GM12878 (cell line): ENCODE data around the gene SLC47A2. TPM values are rescaled to one million over a fixed set of nuclear protein-coding genes. Genes with fewer than 3 reads are reported as not detected.

Experiments used
- ATAC-seq: fragments of 200-7000 bp; cut with Tn5 transposase; 3 replicates; pipeline ENCODE4 v1.9.1; 2020; ENCODE audit warnings: mild to moderate bottlenecking, moderate library complexity
- BruUV-seq: library from RNA; stranded (reverse); fragments of 400-500 nt; replicated peaks from 2 replicates; lab custom pipeline; 2021; lab: Mats Ljungman, UMichigan
- CTCF ChIA-PET: fragments of 300-600 bp; sonication (Branson Sonifier 250); formaldehyde crosslinking; extraction: SDS; loops from one replicate; lab custom pipeline; 2021; ENCODE audit warnings: inconsistent platforms; lab: Yijun Ruan, JAX
- POLR2A ChIA-PET: fragments of 350-600 bp; formaldehyde crosslinking; extraction: SDS; loops from one replicate; lab custom pipeline; 2021; ENCODE audit warnings: inconsistent platforms; lab: Charles Lee
- RAD21 ChIA-PET: fragments of 300-600 bp; sonication (Branson Sonifier 250); formaldehyde crosslinking; loops from one replicate; lab custom pipeline; 2023; ENCODE audit warnings: antibody characterized with exemption; ENCODE audit not compliant: unreplicated experiment; lab: Charles Lee
- SMC1A ChIA-PET: fragments of 300-600 bp; sonication (Branson Sonifier 250); formaldehyde crosslinking; loops from one replicate; lab custom pipeline; 2023; ENCODE audit not compliant: unreplicated experiment, uncharacterized antibody; lab: Charles Lee
- DNase-seq: peaks from one replicate; pipeline ENCODE4 v3.0.0-alpha.2; 2011; ENCODE audit warnings: low read depth, low spot score
- FAIRE-seq: peaks from 3 replicates; lab custom pipeline; 2011; peaks lifted over from hg19 to GRCh38; lab: Jason Lieb, UNC
- H2AFZ ChIP-seq: 2 replicates; pipeline ENCODE4 v1.6.0; 2011; ENCODE audit warnings: low read depth, low read length, control low read depth; ENCODE audit not compliant: control insufficient read depth
- H3K27ac ChIP-seq: 2 replicates; pipeline ENCODE4 v1.5.1; 2011; ENCODE audit warnings: control low read depth; ENCODE audit not compliant: control insufficient read depth, insufficient read depth
- H3K27me3 ChIP-seq, 2 experiments: replicated peaks in 1 of 2; 2 replicates each; pipeline versions ENCODE4 v1.6.0 to v1.6.1; 2011; ENCODE audit warnings: low read length in 1 of 2; ENCODE audit not compliant: control insufficient read depth in 2 of 2, insufficient read depth in 2 of 2
- H3K36me3 ChIP-seq, 2 experiments: 2 replicates each; pipeline ENCODE4 v1.5.1; 2011; ENCODE audit warnings: low read length in 1 of 2; ENCODE audit not compliant: control insufficient read depth in 2 of 2, insufficient read depth in 2 of 2
- H3K4me1 ChIP-seq: 2 replicates; pipeline ENCODE4 v1.6.1; 2011; ENCODE audit warnings: mild to moderate bottlenecking, low read length, moderate library complexity, mixed read lengths; ENCODE audit not compliant: control insufficient read depth, insufficient read depth
- H3K4me2 ChIP-seq: 2 replicates; pipeline ENCODE4 v1.6.0; 2011; ENCODE audit warnings: control low read depth; ENCODE audit not compliant: control insufficient read depth, insufficient read depth
- H3K4me3 ChIP-seq: fragments of 200-600 bp; sonication (generic); 2 replicates; pipeline ENCODE4 v1.5.1; 2016
- H3K79me2 ChIP-seq: 2 replicates; pipeline ENCODE4 v1.6.0; 2011; ENCODE audit warnings: low read length; ENCODE audit not compliant: control insufficient read depth, insufficient read depth
- H3K9ac ChIP-seq: 2 replicates; pipeline ENCODE4 v1.8.0; 2011; ENCODE audit warnings: low read length, control low read depth, mixed read lengths; ENCODE audit not compliant: control insufficient read depth, insufficient read depth
- H3K9me3 ChIP-seq: replicated peaks from 3 replicates; pipeline ENCODE4 v1.5.1; 2011; ENCODE audit warnings: mild to moderate bottlenecking, low read length; ENCODE audit not compliant: control insufficient read depth, insufficient read depth
- H4K20me1 ChIP-seq: 2 replicates; pipeline ENCODE4 v1.6.0; 2011; ENCODE audit not compliant: control insufficient read depth, insufficient read depth
- HDGF ChIP-seq: fragments of 450-650 bp; IDR thresholded peaks from 2 replicates; pipeline ENCODE4 v1.6.1; 2016; ENCODE audit warnings: antibody characterized with exemption
- JUNB ChIP-seq: IDR thresholded peaks from 2 replicates; pipeline ENCODE4 v1.6.1; 2016; ENCODE audit warnings: antibody characterized with exemption, mild to moderate bottlenecking
- KLF5 ChIP-seq: fragments of 450-650 bp; IDR thresholded peaks from 2 replicates; pipeline ENCODE4 v1.6.1; 2014; ENCODE audit warnings: mild to moderate bottlenecking; ENCODE audit not compliant: partially characterized antibody
- RBBP5 ChIP-seq: fragments of 200-600 bp; sonication (generic); conservative IDR thresholded peaks from 2 replicates; pipeline ENCODE4 v1.6.1; 2016
- SMAD1 ChIP-seq: fragments of 450-650 bp; IDR thresholded peaks from 2 replicates; pipeline ENCODE4 v1.6.1; 2018; ENCODE audit warnings: mild to moderate bottlenecking, low read depth; ENCODE audit not compliant: partially characterized antibody
- SP1 ChIP-seq: IDR thresholded peaks from one replicate; pipeline ENCODE4 v1.6.1; 2011; ENCODE audit warnings: low read depth, low read length
- ZNF384 ChIP-seq: IDR thresholded peaks from 2 replicates; pipeline ENCODE4 v1.6.1; 2012; ENCODE audit warnings: low read depth, mild to moderate bottlenecking, low read length, improper control_type of control experiment, borderline replicate concordance
- ZZZ3 ChIP-seq: IDR thresholded peaks from 2 replicates; pipeline ENCODE4 v1.6.1; 2011; ENCODE audit warnings: low read depth; ENCODE audit not compliant: control insufficient read depth, insufficient read length
- WGBS: methylation state at CpG from one replicate; pipeline ENCODE4 v1.1.6; 2016; ENCODE audit warnings: low lambda C conversion rate; ENCODE audit not compliant: insufficient replicate concordance, insufficient coverage; ENCODE audit errors: missing lambda C conversion rate; 5-methylcytosine and 5-hydroxymethylcytosine counted together
- in situ Hi-C: fragments of 300-500 bp; cut with MboI; formaldehyde crosslinking; loops from 9 replicates; pipeline ENCODE4 v1.14.3; 2018; ENCODE audit warnings: mixed read lengths
- intact Hi-C: fragments of 100-400 bp; cut with micrococcal nuclease; formaldehyde crosslinking; loops from one replicate; pipeline ENCODE4 v1.14.2; 2022; ENCODE audit not compliant: unreplicated experiment
- polyA plus RNA-seq, 11 experiments: library from polyadenylated mRNA; depleted of rRNA in 4 of 11; unstranded in 6 of 11; stranded (reverse) in 5 of 11; fragments of >200 nt; fragmentation: Nextera tagmentation in 4 of 11; fragmentation: Illumina TruSeq in 1 of 11; extraction: Ambion mirVana in 4 of 11; extraction: Trizol in 1 of 11; gene quantifications; 1 replicate in 1 of 11; 2 replicates in 10 of 11; pipeline versions ENCODE4 v1.2.1 to v1.2.3, GENCODE V29; 2011 to 2016; ENCODE audit warnings: inconsistent platforms in 2 of 11, missing spikeins in 2 of 11, low read depth in 1 of 11
- total RNA-seq, 4 experiments: library from RNA; depleted of rRNA in 3 of 4; stranded (reverse); fragments of >200 nt in 3 of 4; fragmentation: Illumina TruSeq in 1 of 4; extraction: Trizol in 1 of 4; gene quantifications; 2 replicates each; pipeline versions ENCODE4 v1.2.1 to v1.2.3, GENCODE V29; 2013 to 2021
- TF ChIP-seq, protein P1 (sequence below): IDR thresholded peaks from 2 replicates; pipeline ENCODE4 v1.6.1; 2011; ENCODE audit warnings: mild to moderate bottlenecking, low read depth, low read length, moderate library complexity; ENCODE audit not compliant: insufficient replicate concordance
- TF ChIP-seq, protein P2 (sequence below): IDR thresholded peaks from 2 replicates; pipeline ENCODE4 v1.6.1; 2012; ENCODE audit warnings: low read depth, low read length, improper control_type of control experiment
- TF ChIP-seq, protein P3 (sequence below): fragments of 150-350 bp; IDR thresholded peaks from 2 replicates; pipeline ENCODE4 v1.6.1; 2014; ENCODE audit warnings: mild to moderate bottlenecking, low read depth, low read length
- TF ChIP-seq, protein P4 (sequence below): fragments of 450-650 bp; IDR thresholded peaks from 2 replicates; pipeline ENCODE4 v1.6.1; 2018; ENCODE audit warnings: borderline replicate concordance, mild to moderate bottlenecking; ENCODE audit not compliant: partially characterized antibody
- TF ChIP-seq, protein P5 (sequence below): IDR thresholded peaks from 2 replicates; pipeline ENCODE4 v1.6.1; 2012; ENCODE audit warnings: low read depth, low read length, improper control_type of control experiment

The SLC47A2 gene
- total and polyA plus RNA-seq, 10 of the 15 experiments (the other 5 are each of a cell fraction or from before 2014, with no cell fraction given): not detected

DNA sequence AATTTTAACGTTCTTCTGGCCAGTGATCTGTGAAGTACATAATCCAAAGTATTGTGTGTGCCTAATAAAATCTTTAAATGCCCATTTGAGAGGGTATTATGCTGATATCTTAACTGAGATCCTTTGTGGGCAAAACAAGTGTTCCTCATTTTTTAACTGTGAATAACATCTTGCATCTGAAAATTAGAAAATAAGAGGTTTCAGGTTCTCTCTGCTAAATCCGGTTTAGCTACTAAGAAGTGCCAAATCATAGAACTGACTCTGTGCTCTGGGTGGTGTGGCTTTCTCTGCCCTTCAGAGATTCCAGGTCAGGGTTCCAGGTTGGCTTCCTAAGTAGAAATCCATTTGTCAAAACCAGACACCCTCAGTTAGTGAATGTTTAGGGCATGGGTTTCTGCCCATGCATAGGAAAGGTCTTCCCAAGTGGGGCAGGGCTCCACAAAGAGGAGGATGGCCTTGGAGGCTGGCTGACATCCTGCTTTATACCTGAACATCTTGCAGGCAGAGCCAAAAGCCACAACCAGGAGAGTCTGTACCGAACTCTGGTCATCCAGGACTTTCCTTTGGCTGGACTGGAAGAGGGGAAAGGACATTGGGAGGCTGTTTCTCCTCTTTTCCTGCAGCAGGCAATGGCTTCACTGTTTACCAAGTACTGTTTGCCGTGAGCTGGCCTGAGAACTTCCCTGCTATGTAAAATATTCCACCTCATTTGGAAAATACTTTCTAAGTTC lies 59.4 kb downstream of the SLC47A2 start (continued):
- TF ChIP-seq, protein P1, sequence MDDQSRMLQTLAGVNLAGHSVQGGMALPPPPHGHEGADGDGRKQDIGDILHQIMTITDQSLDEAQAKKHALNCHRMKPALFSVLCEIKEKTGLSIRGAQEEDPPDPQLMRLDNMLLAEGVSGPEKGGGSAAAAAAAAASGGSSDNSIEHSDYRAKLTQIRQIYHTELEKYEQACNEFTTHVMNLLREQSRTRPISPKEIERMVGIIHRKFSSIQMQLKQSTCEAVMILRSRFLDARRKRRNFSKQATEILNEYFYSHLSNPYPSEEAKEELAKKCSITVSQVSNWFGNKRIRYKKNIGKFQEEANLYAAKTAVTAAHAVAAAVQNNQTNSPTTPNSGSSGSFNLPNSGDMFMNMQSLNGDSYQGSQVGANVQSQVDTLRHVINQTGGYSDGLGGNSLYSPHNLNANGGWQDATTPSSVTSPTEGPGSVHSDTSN: no peak

DNA sequence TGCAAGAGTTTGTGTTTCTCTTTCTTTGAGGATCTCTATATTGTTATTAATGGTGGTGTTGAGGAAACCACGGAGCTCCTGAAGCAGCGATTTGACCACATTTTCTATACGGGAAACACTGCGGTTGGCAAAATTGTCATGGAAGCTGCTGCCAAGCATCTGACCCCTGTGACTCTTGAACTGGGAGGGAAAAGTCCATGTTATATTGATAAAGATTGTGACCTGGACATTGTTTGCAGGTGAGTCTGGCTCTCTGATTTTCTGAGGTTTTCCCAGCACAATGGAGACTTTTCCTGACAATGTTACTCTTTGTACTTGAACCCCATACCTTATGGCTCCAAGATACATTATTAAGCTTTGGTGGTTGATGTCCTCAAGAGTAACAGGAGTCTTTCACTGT lies 60.0 kb downstream of the SLC47A2 start:
- CTCF ChIA-PET: interaction anchor here (1.6 to 1.9 kb wide), 2 partner anchors 10 to 11 kb away, joined by 5 to 8 read pairs; no protein-coding TSS in a partner anchor
- Histone ChIP-seq H3K4me1 (no peaks in the 10 kb centered on the region), H3K4me3 (no peak overlapping the region), H3K27me3 (no peaks in the 10 kb centered on the region), H3K79me2 (no peaks in the 10 kb centered on the region), H3K4me2 (no peak overlapping the region), H4K20me1 (no peaks in the 10 kb centered on the region), H3K9ac (no peak overlapping the region), H3K36me3 (no peaks in the 10 kb centered on the region; a peak in 1 of 4 replicates), H2AFZ (no peak overlapping the region), H3K27ac (no peak overlapping the region), H3K9me3 (no peaks in the 10 kb centered on the region; the same call in 2 of the 3 replicates)
- WGBS: 98% methylated on average over 4 of the region's 4 CpGs
- RAD21 ChIA-PET: no interaction called here
- intact Hi-C loops: no loop called here
- in situ Hi-C loops: no loop called here
- POLR2A ChIA-PET: interaction anchor here (0.9 kb wide), 1 partner anchor 9 kb away, joined by 3 read pairs; no protein-coding TSS in a partner anchor
- BruUV-seq: no TSS peak
- FAIRE-seq: no peak
- ATAC-seq: no peak
- no peak for DNase-seq
- SMC1A ChIA-PET: interaction anchor here (0.8 to 1.1 kb wide), 2 partner anchors 12 to 13 kb away, joined by 3 to 5 read pairs; no protein-coding TSS in a partner anchor
- no peak for TF ChIP-seq HDGF
- no peak for TF ChIP-seq RBBP5
- TF ChIP-seq JUNB: no peak
- TF ChIP-seq, protein P2, sequence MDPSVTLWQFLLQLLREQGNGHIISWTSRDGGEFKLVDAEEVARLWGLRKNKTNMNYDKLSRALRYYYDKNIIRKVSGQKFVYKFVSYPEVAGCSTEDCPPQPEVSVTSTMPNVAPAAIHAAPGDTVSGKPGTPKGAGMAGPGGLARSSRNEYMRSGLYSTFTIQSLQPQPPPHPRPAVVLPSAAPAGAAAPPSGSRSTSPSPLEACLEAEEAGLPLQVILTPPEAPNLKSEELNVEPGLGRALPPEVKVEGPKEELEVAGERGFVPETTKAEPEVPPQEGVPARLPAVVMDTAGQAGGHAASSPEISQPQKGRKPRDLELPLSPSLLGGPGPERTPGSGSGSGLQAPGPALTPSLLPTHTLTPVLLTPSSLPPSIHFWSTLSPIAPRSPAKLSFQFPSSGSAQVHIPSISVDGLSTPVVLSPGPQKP: no peak
- no peak for TF ChIP-seq ZZZ3
- TF ChIP-seq SP1: no peak
- no peak for TF ChIP-seq ZNF384
- TF ChIP-seq KLF5: no peak
- TF ChIP-seq, protein P3, sequence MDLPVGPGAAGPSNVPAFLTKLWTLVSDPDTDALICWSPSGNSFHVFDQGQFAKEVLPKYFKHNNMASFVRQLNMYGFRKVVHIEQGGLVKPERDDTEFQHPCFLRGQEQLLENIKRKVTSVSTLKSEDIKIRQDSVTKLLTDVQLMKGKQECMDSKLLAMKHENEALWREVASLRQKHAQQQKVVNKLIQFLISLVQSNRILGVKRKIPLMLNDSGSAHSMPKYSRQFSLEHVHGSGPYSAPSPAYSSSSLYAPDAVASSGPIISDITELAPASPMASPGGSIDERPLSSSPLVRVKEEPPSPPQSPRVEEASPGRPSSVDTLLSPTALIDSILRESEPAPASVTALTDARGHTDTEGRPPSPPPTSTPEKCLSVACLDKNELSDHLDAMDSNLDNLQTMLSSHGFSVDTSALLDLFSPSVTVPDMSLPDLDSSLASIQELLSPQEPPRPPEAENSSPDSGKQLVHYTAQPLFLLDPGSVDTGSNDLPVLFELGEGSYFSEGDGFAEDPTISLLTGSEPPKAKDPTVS: no peak
- TF ChIP-seq, protein P4, sequence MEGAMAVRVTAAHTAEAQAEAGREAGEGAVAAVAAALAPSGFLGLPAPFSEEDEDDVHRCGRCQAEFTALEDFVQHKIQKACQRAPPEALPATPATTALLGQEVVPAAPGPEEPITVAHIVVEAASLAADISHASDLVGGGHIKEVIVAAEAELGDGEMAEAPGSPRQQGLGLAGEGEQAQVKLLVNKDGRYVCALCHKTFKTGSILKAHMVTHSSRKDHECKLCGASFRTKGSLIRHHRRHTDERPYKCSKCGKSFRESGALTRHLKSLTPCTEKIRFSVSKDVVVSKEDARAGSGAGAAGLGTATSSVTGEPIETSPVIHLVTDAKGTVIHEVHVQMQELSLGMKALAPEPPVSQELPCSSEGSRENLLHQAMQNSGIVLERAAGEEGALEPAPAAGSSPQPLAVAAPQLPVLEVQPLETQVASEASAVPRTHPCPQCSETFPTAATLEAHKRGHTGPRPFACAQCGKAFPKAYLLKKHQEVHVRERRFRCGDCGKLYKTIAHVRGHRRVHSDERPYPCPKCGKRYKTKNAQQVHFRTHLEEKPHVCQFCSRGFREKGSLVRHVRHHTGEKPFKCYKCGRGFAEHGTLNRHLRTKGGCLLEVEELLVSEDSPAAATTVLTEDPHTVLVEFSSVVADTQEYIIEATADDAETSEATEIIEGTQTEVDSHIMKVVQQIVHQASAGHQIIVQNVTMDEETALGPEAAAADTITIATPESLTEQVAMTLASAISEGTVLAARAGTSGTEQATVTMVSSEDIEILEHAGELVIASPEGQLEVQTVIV: no peak
- TF ChIP-seq, protein P5, sequence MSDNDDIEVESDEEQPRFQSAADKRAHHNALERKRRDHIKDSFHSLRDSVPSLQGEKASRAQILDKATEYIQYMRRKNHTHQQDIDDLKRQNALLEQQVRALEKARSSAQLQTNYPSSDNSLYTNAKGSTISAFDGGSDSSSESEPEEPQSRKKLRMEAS: no peak
- no peak for TF ChIP-seq SMAD1
